GM06990 (cell line): ENCODE data around the gene MAPK13.

Experiments used
- DNase-seq: peaks from one replicate; pipeline ENCODE4 v3.0.0-alpha.2; 2011; ENCODE audit not compliant: insufficient read length; ENCODE audit errors: extremely low read depth
- H3K27me3 ChIP-seq: replicated peaks from 2 replicates; pipeline ENCODE4 v1.6.0; 2011; ENCODE audit warnings: low read length; ENCODE audit not compliant: control insufficient read depth, insufficient read depth
- H3K36me3 ChIP-seq: 2 replicates; pipeline ENCODE4 v1.5.1; 2011; ENCODE audit warnings: low read length; ENCODE audit not compliant: control insufficient read depth, insufficient read depth
- H3K4me3 ChIP-seq: replicated peaks from 2 replicates; pipeline ENCODE4 v1.5.1; 2011; ENCODE audit warnings: low read depth, mild to moderate bottlenecking, control low read depth, low read length
- TF ChIP-seq, protein P1 (sequence below): IDR thresholded peaks from 2 replicates; pipeline ENCODE4 v1.5.1; 2011; ENCODE audit warnings: low read length, control low read depth, mild to moderate bottlenecking, inconsistent platforms; ENCODE audit not compliant: insufficient read depth, poor library complexity, severe bottlenecking

MAPK13 gene

DNA sequence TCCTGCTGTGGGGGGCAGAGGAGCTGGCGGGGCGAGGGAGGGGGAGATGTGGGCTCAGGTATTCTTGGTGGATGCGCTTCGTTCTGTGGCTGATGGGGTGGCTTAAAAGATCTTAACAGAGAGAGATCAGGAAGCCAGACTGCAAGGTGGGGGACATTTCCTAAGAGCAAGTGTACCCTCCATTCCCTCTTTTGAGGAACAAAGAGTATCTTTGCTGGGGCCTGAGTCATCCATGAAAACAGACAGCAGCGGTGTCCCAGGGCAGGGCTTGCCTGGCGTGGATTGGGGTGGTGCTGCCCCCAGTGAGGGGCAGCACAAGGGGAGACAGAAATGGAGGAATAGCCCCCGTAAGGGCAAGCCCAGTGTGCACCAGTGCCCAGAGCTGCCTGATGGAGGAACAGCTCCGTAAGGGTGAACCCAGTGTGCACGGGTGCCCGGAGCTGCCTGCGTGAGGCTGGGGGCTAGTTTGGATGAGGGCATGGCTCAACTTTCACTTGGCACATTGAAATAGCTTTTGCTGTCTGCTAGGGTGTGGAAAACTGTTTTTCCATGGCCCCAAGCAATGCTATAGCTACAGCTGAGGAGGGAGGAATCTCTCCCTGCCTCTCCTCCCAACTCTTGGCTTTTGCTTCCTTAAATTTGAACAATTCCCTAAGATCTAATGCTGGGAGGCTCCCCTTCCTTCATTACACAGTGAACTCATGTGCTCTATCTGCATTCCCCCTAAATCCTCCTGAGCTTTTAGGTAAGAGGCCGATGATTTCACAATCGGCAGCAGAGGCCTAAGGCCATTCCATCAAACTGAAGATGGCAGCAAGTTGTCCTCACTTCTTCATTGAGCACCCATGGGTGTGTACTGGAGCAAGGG, 12.9 kb downstream of the MAPK13 start:
- H3K36me3 ChIP-seq, result no peaks in the 10 kb centered on the region; the same call in 1 of the 2 replicates

DNA sequence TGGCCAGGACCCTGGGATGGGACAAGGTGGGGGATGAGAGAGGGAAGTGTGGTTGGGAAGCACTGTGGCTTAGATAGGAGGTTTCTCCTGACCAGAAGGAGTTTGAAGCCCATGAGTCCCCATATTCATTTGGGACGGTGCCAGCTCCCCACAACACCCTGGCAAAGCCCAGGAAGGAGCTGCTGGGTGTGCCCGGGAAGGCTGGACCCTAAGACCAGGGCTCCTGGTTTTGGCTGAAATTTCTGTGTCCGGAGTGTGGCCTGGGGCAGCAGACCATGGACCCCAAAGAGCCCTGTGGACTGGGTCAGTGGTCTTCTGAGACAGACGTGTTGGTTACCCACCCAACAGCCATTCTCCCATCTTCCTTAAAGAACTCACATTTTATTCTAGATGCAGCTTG, 15.2 kb downstream of the MAPK13 start:
- H3K27me3 ChIP-seq, result no peaks in the 10 kb centered on the region; the same call in 1 of the 2 replicates
- TF ChIP-seq, protein P1, sequence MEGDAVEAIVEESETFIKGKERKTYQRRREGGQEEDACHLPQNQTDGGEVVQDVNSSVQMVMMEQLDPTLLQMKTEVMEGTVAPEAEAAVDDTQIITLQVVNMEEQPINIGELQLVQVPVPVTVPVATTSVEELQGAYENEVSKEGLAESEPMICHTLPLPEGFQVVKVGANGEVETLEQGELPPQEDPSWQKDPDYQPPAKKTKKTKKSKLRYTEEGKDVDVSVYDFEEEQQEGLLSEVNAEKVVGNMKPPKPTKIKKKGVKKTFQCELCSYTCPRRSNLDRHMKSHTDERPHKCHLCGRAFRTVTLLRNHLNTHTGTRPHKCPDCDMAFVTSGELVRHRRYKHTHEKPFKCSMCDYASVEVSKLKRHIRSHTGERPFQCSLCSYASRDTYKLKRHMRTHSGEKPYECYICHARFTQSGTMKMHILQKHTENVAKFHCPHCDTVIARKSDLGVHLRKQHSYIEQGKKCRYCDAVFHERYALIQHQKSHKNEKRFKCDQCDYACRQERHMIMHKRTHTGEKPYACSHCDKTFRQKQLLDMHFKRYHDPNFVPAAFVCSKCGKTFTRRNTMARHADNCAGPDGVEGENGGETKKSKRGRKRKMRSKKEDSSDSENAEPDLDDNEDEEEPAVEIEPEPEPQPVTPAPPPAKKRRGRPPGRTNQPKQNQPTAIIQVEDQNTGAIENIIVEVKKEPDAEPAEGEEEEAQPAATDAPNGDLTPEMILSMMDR, result no peak
- H3K4me3 ChIP-seq, result no peak overlapping the region
- no peaks in the 10 kb centered on the region for H3K36me3 ChIP-seq
- no peak for DNase-seq

More for the DNA sequence above, 12.9 kb downstream of the MAPK13 start:
- H3K27me3 ChIP-seq, result no peaks in the 10 kb centered on the region; the same call in 1 of the 2 replicates
- TF ChIP-seq, protein P1, result no peak
- no peak overlapping the region for H3K4me3 ChIP-seq
- DNase-seq, result no peak

DNA sequence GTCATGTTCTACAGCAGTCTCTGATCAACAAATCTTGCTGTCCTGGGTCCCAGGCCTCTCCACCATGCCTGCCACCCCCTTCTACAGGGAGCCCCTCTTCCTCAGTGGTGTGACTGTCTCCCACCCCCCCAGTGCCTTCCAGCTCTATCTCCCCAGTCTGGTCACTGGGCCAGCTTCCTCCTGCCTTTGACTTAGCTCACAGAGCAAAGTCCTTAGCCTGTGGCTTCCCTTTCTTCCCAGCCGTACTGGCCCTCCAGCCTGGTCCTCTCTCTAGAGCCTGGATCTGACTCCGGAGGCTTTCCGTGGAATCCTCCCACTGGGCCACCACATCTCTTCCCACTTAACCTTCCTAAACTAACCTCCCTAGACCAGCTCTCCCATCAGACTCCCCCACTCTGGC, 17.0 kb downstream of the MAPK13 start:
- DNase-seq, result no peak
- TF ChIP-seq, protein P1, result no peak
- Histone ChIP-seq H3K27me3 (no peaks in the 10 kb centered on the region; the same call in 1 of the 2 replicates), H3K4me3 (no peak overlapping the region), H3K36me3 (no peaks in the 10 kb centered on the region)

DNA sequence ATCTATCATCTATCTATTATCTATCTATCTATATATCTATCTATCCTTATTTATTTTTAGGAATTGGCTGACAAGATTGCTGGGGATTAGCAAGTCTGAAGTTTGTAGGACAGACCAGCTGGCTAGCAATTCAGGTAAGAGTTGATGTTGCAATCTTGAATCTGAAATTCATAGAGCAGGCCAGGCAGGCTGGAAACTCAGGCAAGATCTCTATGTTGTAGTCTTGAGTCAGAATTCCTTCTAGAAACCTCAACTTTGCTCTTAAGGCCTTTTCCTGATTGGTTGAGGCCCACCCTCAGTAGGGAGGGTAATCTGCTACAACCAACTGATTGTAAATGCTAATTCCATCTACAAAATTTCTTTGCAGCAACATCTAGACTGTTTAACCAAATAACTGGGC, 19.2 kb downstream of the MAPK13 start:
- no peak overlapping the region for H3K4me3 ChIP-seq
- H3K27me3 ChIP-seq, result no peaks in the 10 kb centered on the region; the same call in 1 of the 2 replicates
- H3K36me3 ChIP-seq, result no peaks in the 10 kb centered on the region
- no peak for DNase-seq
- TF ChIP-seq, protein P1, result no peak

DNA sequence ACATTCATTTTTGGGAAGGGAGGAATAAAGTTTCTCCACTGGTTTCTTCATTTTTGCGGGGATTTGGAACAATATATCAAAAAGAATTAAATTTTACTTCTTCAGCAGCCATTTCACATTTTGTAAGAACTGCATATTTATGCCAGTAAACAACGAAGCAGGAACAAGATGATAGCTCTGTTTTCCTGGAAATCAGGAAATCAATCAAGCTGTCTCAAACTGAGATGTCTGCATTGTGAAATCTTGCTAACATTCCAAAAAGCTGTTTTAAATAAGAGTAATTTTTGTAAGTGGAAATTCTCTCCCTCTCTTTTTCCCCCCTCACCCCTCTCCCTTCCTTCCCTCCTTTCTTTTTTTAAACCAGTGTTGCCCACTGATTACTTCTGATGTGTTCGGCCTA, 20.0 kb downstream of the MAPK13 start:
- TF ChIP-seq, protein P1, result no peak
- DNase-seq, result no peak
- Histone ChIP-seq H3K27me3 (no peaks in the 10 kb centered on the region), H3K4me3 (no peak overlapping the region), H3K36me3 (no peaks in the 10 kb centered on the region)
